Sigmoid colon (tissue), 7 donors: ENCODE measurements around the gene TMPRSS11A. TPM values are rescaled to one million over a fixed set of nuclear protein-coding genes. Genes with fewer than 3 reads are reported as not detected.

Source experiments
- DNase-seq: peaks from one replicate; pipeline ENCODE4 v3.0.0-alpha.2; 2019
- H3K27ac ChIP-seq, 4 donors: fragments of 200-600 bp; sonication (generic); one replicate each; pipeline ENCODE4 v1.5.1; 2016 to 2019; ENCODE audit warnings: mild to moderate bottlenecking in 1 of 4
- H3K27me3 ChIP-seq, 3 donors: fragments of 200-600 bp; sonication (generic); one replicate each; pipeline ENCODE4 v1.5.1; 2019; ENCODE audit warnings: mild to moderate bottlenecking in 1 of 3
- H3K36me3 ChIP-seq, 4 donors: fragments of 200-600 bp; sonication (generic); one replicate each; pipeline ENCODE4 v1.5.1; 2016 to 2019
- H3K4me1 ChIP-seq, 4 donors: fragments of 200-600 bp; sonication (generic); one replicate each; pipeline ENCODE4 v1.5.1; 2017 to 2019
- H3K4me3 ChIP-seq, 4 donors: fragments of 200-600 bp; sonication (generic); one replicate each; pipeline ENCODE4 v1.5.1; 2017 to 2019; ENCODE audit warnings: mild to moderate bottlenecking in 2 of 4, moderate library complexity in 1 of 4
- H3K9me3 ChIP-seq, 4 donors: fragments of 200-600 bp in 3 of 4; sonication (generic) in 3 of 4; one replicate each; pipeline versions ENCODE4 v1.5.1 to v1.6.1; 2013 to 2019
- CTCF ChIP-seq, 4 experiments: fragments of 450-650 bp in 3 of 4; fragments of 200-600 bp in 1 of 4; IDR thresholded peaks; one replicate each; pipeline ENCODE4 v1.5.1; 2016 to 2019; ENCODE audit warnings: antibody characterized with exemption in 4 of 4, mild to moderate bottlenecking in 3 of 4, moderate library complexity in 2 of 4
- EP300 ChIP-seq, 4 donors: sonication (generic); formaldehyde crosslinking; IDR thresholded peaks; one replicate each; pipeline ENCODE4 v1.6.1; 2017; ENCODE audit warnings: antibody characterized with exemption in 4 of 4
- POLR2A ChIP-seq, 2 donors: fragments of 450-650 bp; IDR thresholded peaks; one replicate each; pipeline ENCODE4 v1.6.1; 2016; ENCODE audit warnings: antibody characterized with exemption in 2 of 2, mild to moderate bottlenecking in 2 of 2, moderate library complexity in 2 of 2
- POLR2AphosphoS5 ChIP-seq, 4 donors: sonication (generic); formaldehyde crosslinking; IDR thresholded peaks; one replicate each; pipeline ENCODE4 v1.6.1; 2017; ENCODE audit warnings: antibody characterized with exemption in 4 of 4
- WGBS, 2 donors: extraction: QIAGEN DNeasy Blood & Tissue Kit; methylation state at CpG; one replicate each; pipeline ENCODE4 v1.1.7; 2013; 5-methylcytosine and 5-hydroxymethylcytosine counted together
- intact Hi-C: fragments of 100-400 bp; cut with DNase I; formaldehyde crosslinking; loops from one replicate; pipeline ENCODE4 v1.15.1; 2023
- polyA plus RNA-seq, 3 donors: library from polyadenylated mRNA; stranded (reverse); fragments of 200-250 nt; gene quantifications; one replicate each; pipeline ENCODE4 v1.2.3, GENCODE V29; 2013
- total RNA-seq, 4 donors: library from RNA; depleted of rRNA; stranded (reverse); fragments of >200 nt; gene quantifications; one replicate each; pipeline ENCODE4 v1.1.0, GENCODE V29; 2016
- donor health status: healthy with polysubstance abuse.
- donor health status: Bipolar disorder and iron deficiency.
- donor health status: healthy.

Gene TMPRSS11A
- total and polyA plus RNA-seq, 7 donors, result not detected

- no peak for TF ChIP-seq EP300 (IDR thresholded peaks at IDR 0.05)
- no peak for TF ChIP-seq POLR2A (IDR thresholded peaks at IDR 0.05)
- TF ChIP-seq POLR2AphosphoS5 (IDR thresholded peaks at IDR 0.05), result no peak
- no peak for TF ChIP-seq CTCF (IDR thresholded peaks at IDR 0.05)
- Histone ChIP-seq H3K36me3 (no peaks in the 10 kb centered on the region), H3K27ac (no peak overlapping the region), H3K4me3 (no peak overlapping the region), H3K9me3 (peaks cover 0 to 2% (median 0%) of the 10 kb centered on the region in 4 donors), H3K27me3 (no peaks in the 10 kb centered on the region), H3K4me1 (no peaks in the 10 kb centered on the region)
- intact Hi-C loops, result no loop called here
- DNase-seq, result no peak
These were observed 64.2 kb downstream of the TMPRSS11A start for GRCh38 chr4:67899096-67899495.

GRCh38 chr4:67897686-67898085 lies 65.6 kb downstream of the TMPRSS11A start:
- no peak for TF ChIP-seq CTCF (IDR thresholded peaks at IDR 0.05)
- TF ChIP-seq POLR2AphosphoS5 (IDR thresholded peaks at IDR 0.05), result no peak
- TF ChIP-seq EP300 (IDR thresholded peaks at IDR 0.05), result no peak
- no peak for TF ChIP-seq POLR2A (IDR thresholded peaks at IDR 0.05)
- DNase-seq, result no peak
- Histone ChIP-seq H3K4me1 (no peaks in the 10 kb centered on the region), H3K4me3 (no peak overlapping the region), H3K9me3 (peaks cover 0 to 2% (median 0%) of the 10 kb centered on the region in 4 donors), H3K36me3 (no peaks in the 10 kb centered on the region), H3K27ac (no peak overlapping the region), H3K27me3 (no peaks in the 10 kb centered on the region)
- intact Hi-C loops, result no loop called here

GRCh38 chr4:67896421-67897065 lies 66.8 kb downstream of the TMPRSS11A start:
- 92 to 96% methylated on average over 26 of the region's 26 CpGs for WGBS, 2 donors
- Histone ChIP-seq H3K9me3 (no peaks in the 10 kb centered on the region), H3K27me3 (no peaks in the 10 kb centered on the region), H3K27ac (no peak overlapping the region), H3K36me3 (no peaks in the 10 kb centered on the region), H3K4me1 (no peaks in the 10 kb centered on the region), H3K4me3 (no peak overlapping the region)
- DNase-seq, result no peak
- TF ChIP-seq CTCF (IDR thresholded peaks at IDR 0.05), result no peak
- TF ChIP-seq POLR2AphosphoS5 (IDR thresholded peaks at IDR 0.05), result no peak
- TF ChIP-seq POLR2A (IDR thresholded peaks at IDR 0.05), result no peak
- TF ChIP-seq EP300 (IDR thresholded peaks at IDR 0.05), result no peak
- intact Hi-C loops, result no loop called here

GRCh38 chr4:67894659-67895058 lies 68.6 kb downstream of the TMPRSS11A start:
- intact Hi-C loops, result no loop called here
- DNase-seq, result no peak
- H3K4me1 ChIP-seq, result no peaks in the 10 kb centered on the region
- WGBS, 2 donors, result 64 to 80% methylated on average over 1 of the region's 1 CpG
- no peaks in the 10 kb centered on the region for H3K27me3 ChIP-seq
- TF ChIP-seq EP300 (IDR thresholded peaks at IDR 0.05) (no peak), CTCF (IDR thresholded peaks at IDR 0.05) (no peak), POLR2AphosphoS5 (IDR thresholded peaks at IDR 0.05) (no peak), POLR2A (IDR thresholded peaks at IDR 0.05) (no peak)
- H3K27ac ChIP-seq, result no peak overlapping the region
- H3K9me3 ChIP-seq, result no peaks in the 10 kb centered on the region
- no peaks in the 10 kb centered on the region for H3K36me3 ChIP-seq
- H3K4me3 ChIP-seq, result no peak overlapping the region

- intact Hi-C loops, result no loop called here
- no peak overlapping the region for H3K4me3 ChIP-seq
- whole genome bisulfite sequencing, 2 donors, result 61 to 78% methylated on average over 3 of the region's 3 CpGs
These were observed 70.4 kb downstream of the TMPRSS11A start for GRCh38 chr4:67892905-67893304.

More at GRCh38 chr4:67892905-67893304, 70.4 kb downstream of the TMPRSS11A start:
- Histone ChIP-seq H3K36me3 (no peaks in the 10 kb centered on the region), H3K9me3 (no peaks in the 10 kb centered on the region), H3K27ac (no peak overlapping the region), H3K27me3 (no peaks in the 10 kb centered on the region), H3K4me1 (no peaks in the 10 kb centered on the region)
- no peak for DNase-seq
- TF ChIP-seq EP300 (IDR thresholded peaks at IDR 0.05), result no peak
- no peak for TF ChIP-seq CTCF (IDR thresholded peaks at IDR 0.05)
- no peak for TF ChIP-seq POLR2AphosphoS5 (IDR thresholded peaks at IDR 0.05)
- no peak for TF ChIP-seq POLR2A (IDR thresholded peaks at IDR 0.05)
